Measurements from ENCODE around the gene ZNF362. TPM values are rescaled to one million over a fixed set of nuclear protein-coding genes. Genes with fewer than 3 reads are reported as not detected.
A peak's percentile ranks its signal among the peaks of the same experiment; 100 is the strongest.

Gene ZNF362
- total and polyA plus RNA-seq, 2 of the 13 experiments (the other 11 are each of a cell fraction or from before 2014, with no cell fraction given) = 8.3 to 14.2 TPM

DNA sequence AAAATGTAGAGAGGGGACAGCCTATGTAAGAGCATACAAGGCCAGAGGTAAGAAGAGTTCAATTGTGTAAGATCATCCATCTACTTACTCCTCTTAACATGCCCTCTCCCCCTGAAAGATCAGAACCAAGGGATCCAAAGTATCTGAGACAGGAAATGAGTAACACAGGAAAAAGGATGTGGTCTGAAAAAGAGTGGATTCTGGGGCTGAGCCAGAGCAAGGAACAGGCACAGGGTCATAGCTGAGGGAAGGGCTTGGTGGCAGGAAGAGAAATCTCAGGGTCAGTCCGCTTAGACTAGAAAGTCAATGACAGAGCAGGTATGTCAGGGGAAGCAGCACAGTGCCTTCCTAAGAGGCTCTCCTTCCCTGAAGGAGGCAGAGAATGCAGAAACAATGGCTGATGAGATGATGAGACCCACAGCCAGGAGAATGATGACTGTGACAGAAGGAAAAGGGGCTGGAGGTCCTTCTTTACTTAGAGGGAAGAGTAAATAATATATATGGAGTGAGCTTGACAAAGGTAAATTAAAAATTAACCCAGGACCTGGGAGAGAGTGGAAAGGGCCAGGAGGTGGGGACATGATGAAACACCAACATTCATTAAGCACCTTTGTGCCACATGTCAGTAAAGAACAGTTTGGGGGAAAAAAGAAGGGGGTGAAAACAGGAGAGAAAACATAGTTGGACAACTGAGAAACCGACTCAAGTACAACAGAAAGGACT lies 90.8 kb downstream of the ZNF362 start (continued):
- TF ChIP-seq, protein P1, sequence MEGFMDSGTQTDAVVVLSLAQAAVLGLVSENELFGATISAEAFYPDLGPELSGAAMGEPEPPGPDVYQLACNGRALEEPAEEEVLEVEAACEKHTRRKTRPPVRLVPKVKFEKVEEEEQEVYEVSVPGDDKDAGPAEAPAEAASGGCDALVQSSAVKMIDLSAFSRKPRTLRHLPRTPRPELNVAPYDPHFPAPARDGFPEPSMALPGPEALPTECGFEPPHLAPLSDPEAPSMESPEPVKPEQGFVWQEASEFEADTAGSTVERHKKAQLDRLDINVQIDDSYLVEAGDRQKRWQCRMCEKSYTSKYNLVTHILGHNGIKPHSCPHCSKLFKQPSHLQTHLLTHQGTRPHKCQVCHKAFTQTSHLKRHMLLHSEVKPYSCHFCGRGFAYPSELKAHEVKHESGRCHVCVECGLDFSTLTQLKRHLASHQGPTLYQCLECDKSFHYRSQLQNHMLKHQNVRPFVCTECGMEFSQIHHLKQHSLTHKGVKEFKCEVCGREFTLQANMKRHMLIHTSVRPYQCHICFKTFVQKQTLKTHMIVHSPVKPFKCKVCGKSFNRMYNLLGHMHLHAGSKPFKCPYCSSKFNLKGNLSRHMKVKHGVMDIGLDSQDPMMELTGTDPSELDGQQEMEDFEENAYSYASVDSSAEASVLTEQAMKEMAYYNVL (CRISPR knock-in tag; IDR thresholded peaks at IDR 0.05; ENCODE audit: borderline replicate concordance) = peak; percentile 89; the same call in 1 of the 2 replicates
- TF ChIP-seq ZSCAN22 (CRISPR knock-in tag; IDR thresholded peaks at IDR 0.05) = no peak
- peak; percentile 36 for TF ChIP-seq KLF6 (CRISPR knock-in tag; IDR thresholded peaks at IDR 0.05)
- no peak for TF ChIP-seq RCOR2 (CRISPR knock-in tag; IDR thresholded peaks at IDR 0.05)
- no peak for TF ChIP-seq ZBTB8A (CRISPR knock-in tag; IDR thresholded peaks at IDR 0.05; ENCODE audit: borderline replicate concordance, low read depth)
- TF ChIP-seq, protein P2, sequence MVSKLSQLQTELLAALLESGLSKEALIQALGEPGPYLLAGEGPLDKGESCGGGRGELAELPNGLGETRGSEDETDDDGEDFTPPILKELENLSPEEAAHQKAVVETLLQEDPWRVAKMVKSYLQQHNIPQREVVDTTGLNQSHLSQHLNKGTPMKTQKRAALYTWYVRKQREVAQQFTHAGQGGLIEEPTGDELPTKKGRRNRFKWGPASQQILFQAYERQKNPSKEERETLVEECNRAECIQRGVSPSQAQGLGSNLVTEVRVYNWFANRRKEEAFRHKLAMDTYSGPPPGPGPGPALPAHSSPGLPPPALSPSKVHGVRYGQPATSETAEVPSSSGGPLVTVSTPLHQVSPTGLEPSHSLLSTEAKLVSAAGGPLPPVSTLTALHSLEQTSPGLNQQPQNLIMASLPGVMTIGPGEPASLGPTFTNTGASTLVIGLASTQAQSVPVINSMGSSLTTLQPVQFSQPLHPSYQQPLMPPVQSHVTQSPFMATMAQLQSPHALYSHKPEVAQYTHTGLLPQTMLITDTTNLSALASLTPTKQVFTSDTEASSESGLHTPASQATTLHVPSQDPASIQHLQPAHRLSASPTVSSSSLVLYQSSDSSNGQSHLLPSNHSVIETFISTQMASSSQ (IDR thresholded peaks at IDR 0.05; ENCODE audit: low read depth) = peak; percentile 92
- TF ChIP-seq, protein P2 (CRISPR knock-in tag; IDR thresholded peaks at IDR 0.05; ENCODE audit: borderline replicate concordance) = peak; percentile 95
- TF ChIP-seq, protein P3, sequence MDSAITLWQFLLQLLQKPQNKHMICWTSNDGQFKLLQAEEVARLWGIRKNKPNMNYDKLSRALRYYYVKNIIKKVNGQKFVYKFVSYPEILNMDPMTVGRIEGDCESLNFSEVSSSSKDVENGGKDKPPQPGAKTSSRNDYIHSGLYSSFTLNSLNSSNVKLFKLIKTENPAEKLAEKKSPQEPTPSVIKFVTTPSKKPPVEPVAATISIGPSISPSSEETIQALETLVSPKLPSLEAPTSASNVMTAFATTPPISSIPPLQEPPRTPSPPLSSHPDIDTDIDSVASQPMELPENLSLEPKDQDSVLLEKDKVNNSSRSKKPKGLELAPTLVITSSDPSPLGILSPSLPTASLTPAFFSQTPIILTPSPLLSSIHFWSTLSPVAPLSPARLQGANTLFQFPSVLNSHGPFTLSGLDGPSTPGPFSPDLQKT (CRISPR knock-in tag; IDR thresholded peaks at IDR 0.05; ENCODE audit: borderline replicate concordance) = no peak
- TF ChIP-seq KDM2A (CRISPR knock-in tag; IDR thresholded peaks at IDR 0.05; ENCODE audit: borderline replicate concordance, low read depth) = no peak
- peak; percentile 42; the same call in 1 of the 2 replicates for TF ChIP-seq ZNF430 (CRISPR knock-in tag; IDR thresholded peaks at IDR 0.05)
- TF ChIP-seq, protein P4, sequence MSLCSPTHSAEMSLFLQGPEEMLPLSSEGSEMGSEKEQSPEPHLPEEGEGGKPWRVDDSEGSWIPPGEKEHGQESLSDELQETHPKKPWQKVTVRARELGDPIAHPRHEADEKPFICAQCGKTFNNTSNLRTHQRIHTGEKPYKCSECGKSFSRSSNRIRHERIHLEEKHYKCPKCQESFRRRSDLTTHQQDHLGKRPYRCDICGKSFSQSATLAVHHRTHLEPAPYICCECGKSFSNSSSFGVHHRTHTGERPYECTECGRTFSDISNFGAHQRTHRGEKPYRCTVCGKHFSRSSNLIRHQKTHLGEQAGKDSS (CRISPR knock-in tag; IDR thresholded peaks at IDR 0.05; ENCODE audit: borderline replicate concordance, low read depth) = no peak
- TF ChIP-seq, protein P5, sequence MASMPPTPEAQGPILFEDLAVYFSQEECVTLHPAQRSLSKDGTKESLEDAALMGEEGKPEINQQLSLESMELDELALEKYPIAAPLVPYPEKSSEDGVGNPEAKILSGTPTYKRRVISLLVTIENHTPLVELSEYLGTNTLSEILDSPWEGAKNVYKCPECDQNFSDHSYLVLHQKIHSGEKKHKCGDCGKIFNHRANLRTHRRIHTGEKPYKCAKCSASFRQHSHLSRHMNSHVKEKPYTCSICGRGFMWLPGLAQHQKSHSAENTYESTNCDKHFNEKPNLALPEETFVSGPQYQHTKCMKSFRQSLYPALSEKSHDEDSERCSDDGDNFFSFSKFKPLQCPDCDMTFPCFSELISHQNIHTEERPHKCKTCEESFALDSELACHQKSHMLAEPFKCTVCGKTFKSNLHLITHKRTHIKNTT (CRISPR knock-in tag; IDR thresholded peaks at IDR 0.05) = no peak
- peak; percentile 79 for TF ChIP-seq FOXA1 (IDR thresholded peaks at IDR 0.05)
- TF ChIP-seq FOXA1 (CRISPR knock-in tag; IDR thresholded peaks at IDR 0.05) = peak; percentile 69
- peak; percentile 73; the same call in 1 of the 2 replicates for TF ChIP-seq CBX5 (CRISPR knock-in tag; IDR thresholded peaks at IDR 0.05; ENCODE audit: borderline replicate concordance)
- peak; percentile 81 for TF ChIP-seq MED1 (CRISPR knock-in tag; IDR thresholded peaks at IDR 0.05)
- TF ChIP-seq, protein P6, sequence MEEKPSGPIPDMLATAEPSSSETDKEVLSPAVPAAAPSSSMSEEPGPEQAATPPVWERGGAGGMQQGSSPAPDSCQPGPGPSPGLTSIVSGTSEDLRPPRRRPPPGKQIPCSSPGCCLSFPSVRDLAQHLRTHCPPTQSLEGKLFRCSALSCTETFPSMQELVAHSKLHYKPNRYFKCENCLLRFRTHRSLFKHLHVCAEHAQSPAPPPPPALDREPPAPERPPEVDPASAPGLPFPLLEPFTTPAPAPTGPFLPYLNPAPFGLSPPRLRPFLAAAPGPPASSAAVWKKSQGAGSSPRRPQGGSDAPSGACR (CRISPR knock-in tag; IDR thresholded peaks at IDR 0.05) = no peak
- TF ChIP-seq SIN3A (IDR thresholded peaks at IDR 0.05; ENCODE audit: borderline replicate concordance, low read depth, low read length) = peak; percentile 81
- TF ChIP-seq CENPX (CRISPR knock-in tag; IDR thresholded peaks at IDR 0.05) = no peak
- TF ChIP-seq RNF2 (conservative IDR thresholded peaks at IDR 0.05; ENCODE audit: low read depth) = no peak

Measured in HepG2 (cell line).